ENCODE results near the gene SLC7A8.
"Not testable (repeated sequence)": the region's sequence is repeated elsewhere in the genome, so short reads cannot be mapped to it uniquely, and the experiment has no call there.

Gene SLC7A8

GRCh38 chr14:23183479-23183878, at the start of gene SLC7A8:
Gene SLC7A8 (minus strand): TSS chr14:23183660. CDS start chr14:23182914, 746 bp downstream.
- peak; percentile 50 for DNase-seq

- DNase-seq, result not testable (repeated sequence)
Measured at GRCh38 chr14:23232241-23232808, 48.9 kb upstream of the SLC7A8 start.

- no peak for DNase-seq
Measured at GRCh38 chr14:23228812-23229211, 45.4 kb upstream of the SLC7A8 start.

- DNase-seq, result no peak
Measured at GRCh38 chr14:23227566-23227965, 44.1 kb upstream of the SLC7A8 start.

- DNase-seq, result not testable (repeated sequence)
Measured at GRCh38 chr14:23224958-23225357, 41.5 kb upstream of the SLC7A8 start.

- DNase-seq, result no peak
Measured at GRCh38 chr14:23219075-23219474, 35.6 kb upstream of the SLC7A8 start.

GRCh38 chr14:23217032-23218020, 33.9 kb upstream of the SLC7A8 start:
- no peak for DNase-seq

- no peak for DNase-seq
Measured at GRCh38 chr14:23215421-23215820, 32.0 kb upstream of the SLC7A8 start.

- DNase-seq, result no peak
Measured at GRCh38 chr14:23209651-23210423, 26.4 kb upstream of the SLC7A8 start.

GRCh38 chr14:23208324-23208723, 24.9 kb upstream of the SLC7A8 start:
- no peak for DNase-seq

- no peak for DNase-seq
Measured at GRCh38 chr14:23207146-23207540, 23.7 kb upstream of the SLC7A8 start.

- DNase-seq, result no peak
Measured at GRCh38 chr14:23206422-23207145, 23.1 kb upstream of the SLC7A8 start.

GRCh38 chr14:23202001-23202400, 18.5 kb upstream of the SLC7A8 start:
- DNase-seq, result no peak

- DNase-seq, result not testable (repeated sequence)
Measured at GRCh38 chr14:23199141-23199540, 15.7 kb upstream of the SLC7A8 start.

- not testable (repeated sequence) for DNase-seq
Measured at GRCh38 chr14:23196487-23196886, 13.0 kb upstream of the SLC7A8 start.

- DNase-seq, result no peak
Measured at GRCh38 chr14:23195552-23196101, 12.2 kb upstream of the SLC7A8 start.

- no peak for DNase-seq
Measured at GRCh38 chr14:23193432-23193831, 10.0 kb upstream of the SLC7A8 start.

- no peak for DNase-seq
Measured at GRCh38 chr14:23187925-23188324, 4.5 kb upstream of the SLC7A8 start.

- peak; percentile 69 for DNase-seq
Measured at GRCh38 chr14:23186913-23187654, 3.6 kb upstream of the SLC7A8 start.

- no peak for DNase-seq
Measured at GRCh38 chr14:23185063-23185462, 1.6 kb upstream of the SLC7A8 start.

GRCh38 chr14:23183158-23183470, 346 bp downstream of the SLC7A8 start:
- peak; percentile 33 for DNase-seq
